GM18951 (cell line): ENCODE results near the gene DNAJC10.
"Not testable (repeated sequence)": the region's sequence is repeated elsewhere in the genome, so short reads cannot be mapped to it uniquely, and the experiment has no call there.

Source experiments
- POLR2A ChIP-seq: IDR thresholded peaks from 4 replicates; pipeline ENCODE4 v1.6.1; 2011; ENCODE audit warnings: mild to moderate bottlenecking; ENCODE audit not compliant: insufficient read length, insufficient read depth; ENCODE audit errors: extremely low read depth
- in situ Hi-C: fragments of 300-500 bp; cut with MboI; formaldehyde crosslinking; loops from one replicate; pipeline ENCODE4 v1.12.0; 2022; ENCODE audit warnings: low sequenced_read_pairs, mixed read lengths, inconsistent platforms; ENCODE audit not compliant: unreplicated experiment

DNAJC10 gene

GRCh38 chr2:182713601-182714000 is 2.5 kb upstream of the DNAJC10 start:
- no peak for TF ChIP-seq POLR2A
- in situ Hi-C loops, result no loop called here

DNA sequence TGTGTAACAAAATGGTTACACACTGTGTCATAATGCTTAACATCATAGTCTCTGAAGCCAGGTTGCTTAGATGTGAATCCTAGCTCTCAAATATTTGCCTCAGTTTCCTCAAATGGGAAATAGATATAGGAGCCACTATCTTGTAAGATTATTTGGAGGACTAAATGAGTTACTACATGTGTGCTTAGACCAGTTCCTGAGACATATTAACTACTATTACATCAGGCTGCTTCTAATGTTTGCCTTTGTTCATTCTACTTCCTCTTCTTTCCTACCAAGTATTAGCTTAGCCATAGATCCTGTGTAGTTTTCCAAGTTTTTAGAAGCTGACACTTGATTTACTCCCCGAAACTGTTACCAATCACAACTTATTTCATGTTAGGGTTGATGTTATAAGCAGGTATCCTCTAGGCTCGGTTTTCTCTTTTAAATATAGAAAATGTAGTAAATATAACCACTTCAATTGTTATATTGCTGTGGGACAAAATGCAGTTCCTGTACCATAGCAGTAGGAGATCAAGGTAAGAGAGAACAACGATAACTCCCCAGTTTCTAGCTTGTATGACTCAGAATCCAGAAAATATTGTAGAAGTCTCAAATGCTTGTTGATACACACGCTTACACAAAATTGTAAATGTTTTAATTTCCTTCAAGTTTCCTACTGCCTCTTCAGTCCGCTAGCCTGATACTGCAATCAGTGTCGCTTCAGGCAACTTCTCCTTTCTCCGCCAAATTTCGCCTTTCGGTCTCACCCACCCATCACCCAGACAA is 751 bp upstream of the DNAJC10 start:
- in situ Hi-C loops, result no loop called here
- TF ChIP-seq POLR2A, result no peak

GRCh38 chr2:182716650-182716979 is 558 bp downstream of the DNAJC10 start:
- in situ Hi-C loops, result no loop called here

DNA sequence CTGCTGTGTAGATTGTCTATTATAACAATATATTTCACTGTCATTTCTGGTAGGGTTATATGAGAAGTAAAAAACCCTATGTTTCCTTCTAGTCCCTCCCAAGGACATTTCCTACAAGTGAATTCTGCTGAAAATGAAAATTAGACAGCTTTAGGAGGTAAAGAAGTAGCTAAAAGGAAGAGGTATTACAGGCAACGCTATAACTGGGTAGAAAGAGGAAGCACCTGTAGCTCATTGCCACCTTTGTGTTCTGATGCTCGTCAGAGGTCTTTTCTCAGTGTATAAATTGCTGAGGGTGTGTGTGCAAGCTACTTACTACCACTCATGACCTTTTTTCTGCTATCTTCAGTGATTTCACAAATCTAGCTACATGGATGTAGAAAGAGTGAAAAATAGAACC is 1.4 kb downstream of the DNAJC10 start:
- TF ChIP-seq POLR2A, result no peak
- in situ Hi-C loops, result no loop called here

More at GRCh38 chr2:182716650-182716979, 558 bp downstream of the DNAJC10 start:
- no peak for TF ChIP-seq POLR2A

DNA sequence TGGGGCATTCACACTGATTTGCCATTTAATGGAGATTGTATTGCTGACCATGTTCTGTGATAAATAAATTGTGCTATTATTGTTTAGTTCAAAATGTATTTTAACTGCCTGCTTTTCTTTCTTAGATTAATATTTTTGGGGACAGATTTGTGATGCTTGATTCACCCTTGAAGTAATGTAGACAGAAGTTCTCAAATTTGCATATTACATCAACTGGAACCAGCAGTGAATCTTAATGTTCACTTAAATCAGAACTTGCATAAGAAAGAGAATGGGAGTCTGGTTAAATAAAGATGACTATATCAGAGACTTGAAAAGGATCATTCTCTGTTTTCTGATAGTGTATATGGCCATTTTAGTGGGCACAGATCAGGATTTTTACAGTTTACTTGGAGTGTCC is 1.8 kb downstream of the DNAJC10 start:
- in situ Hi-C loops, result no loop called here
- TF ChIP-seq POLR2A, result no peak

GRCh38 chr2:182718459-182718858 is 2.4 kb downstream of the DNAJC10 start:
- no peak for TF ChIP-seq POLR2A
- in situ Hi-C loops, result no loop called here

DNA sequence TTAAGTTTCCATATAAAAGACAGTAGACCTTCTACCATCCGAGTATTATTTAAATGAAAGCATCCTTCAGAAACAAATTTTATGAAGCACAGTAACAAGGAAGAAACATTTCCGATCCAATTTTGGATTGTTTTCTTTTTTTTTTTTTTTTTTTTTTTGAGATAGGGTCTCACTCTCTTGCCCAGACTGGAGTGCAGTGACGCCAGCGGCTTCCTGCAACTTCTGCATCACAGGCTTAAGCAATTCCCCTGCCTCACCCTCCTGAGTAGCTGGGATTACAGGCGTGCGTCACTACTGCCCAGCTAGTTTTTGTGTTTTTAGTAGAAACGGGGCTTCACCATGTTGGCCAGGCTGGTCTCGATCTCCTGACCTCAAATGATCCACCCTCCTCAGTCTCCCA is 3.1 kb downstream of the DNAJC10 start:
- in situ Hi-C loops, result not testable (repeated sequence)

DNA sequence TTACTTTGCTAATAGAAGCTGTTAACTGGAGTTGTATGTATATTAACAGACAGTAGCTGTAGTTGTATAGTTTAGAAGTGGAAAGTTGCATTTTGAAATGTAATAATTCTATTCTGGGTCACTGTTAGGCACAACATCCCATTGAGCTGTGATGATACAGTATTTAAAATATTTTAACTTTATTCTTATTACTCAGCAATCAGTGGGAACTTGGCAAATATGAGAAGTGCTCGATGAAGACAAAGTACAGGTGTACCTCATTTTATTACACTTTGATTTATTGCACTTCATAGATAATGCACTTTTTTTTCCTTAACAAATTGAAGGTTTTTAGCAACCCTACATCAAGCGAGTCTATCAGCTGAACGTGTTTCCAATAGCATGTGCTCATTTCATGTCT is 8.6 kb downstream of the DNAJC10 start:
- in situ Hi-C loops, result no loop called here
- no peak for TF ChIP-seq POLR2A

- no peak for TF ChIP-seq POLR2A
- in situ Hi-C loops, result no loop called here
Measured at GRCh38 chr2:182726473-182726872, 10.4 kb downstream of the DNAJC10 start.

DNA sequence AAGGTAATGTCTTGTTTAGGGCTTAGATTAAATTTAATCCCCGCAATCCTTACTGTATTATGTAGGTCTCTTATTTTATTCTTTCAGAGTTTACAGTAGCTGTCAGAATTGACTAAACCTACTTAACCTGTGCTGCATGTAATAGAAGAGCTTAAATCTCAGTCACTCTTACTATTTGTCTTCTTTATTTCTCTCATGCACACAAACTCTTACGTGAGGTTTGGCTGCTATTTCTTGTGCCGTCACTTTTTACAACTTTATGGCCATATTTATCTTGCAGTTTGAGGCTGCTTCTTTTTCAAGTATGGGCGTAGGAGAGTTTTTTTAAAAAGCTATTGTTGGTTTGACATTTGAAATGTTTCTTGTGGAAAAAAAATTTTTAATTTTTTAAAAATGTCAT is 12.0 kb downstream of the DNAJC10 start:
- in situ Hi-C loops, result no loop called here
- no peak for TF ChIP-seq POLR2A

- in situ Hi-C loops, result no loop called here
- TF ChIP-seq POLR2A, result no peak
Measured at GRCh38 chr2:182729710-182730339, 13.8 kb downstream of the DNAJC10 start.

GRCh38 chr2:182730486-182730885 is 14.4 kb downstream of the DNAJC10 start:
- no peak for TF ChIP-seq POLR2A
- in situ Hi-C loops, result no loop called here

DNA sequence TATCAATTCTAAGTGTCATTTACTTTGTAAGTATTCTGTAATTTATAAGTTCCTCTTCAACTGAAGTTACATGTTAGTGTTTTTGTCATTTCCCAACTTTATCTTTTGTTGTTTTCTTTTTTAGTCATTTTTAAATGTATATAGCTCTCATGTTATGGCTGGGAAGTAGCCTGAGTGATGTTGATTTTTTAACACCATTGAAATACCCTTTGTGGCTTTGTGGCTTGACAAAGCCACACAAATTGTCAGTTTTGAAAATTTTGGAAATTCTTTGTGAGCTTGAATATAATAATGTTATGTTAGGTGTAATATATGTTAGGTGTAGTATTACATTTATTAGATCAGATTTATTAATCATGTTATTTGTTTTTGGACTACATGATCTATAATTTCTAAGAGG is 16.7 kb downstream of the DNAJC10 start:
- TF ChIP-seq POLR2A, result no peak
- in situ Hi-C loops, result no loop called here

DNA sequence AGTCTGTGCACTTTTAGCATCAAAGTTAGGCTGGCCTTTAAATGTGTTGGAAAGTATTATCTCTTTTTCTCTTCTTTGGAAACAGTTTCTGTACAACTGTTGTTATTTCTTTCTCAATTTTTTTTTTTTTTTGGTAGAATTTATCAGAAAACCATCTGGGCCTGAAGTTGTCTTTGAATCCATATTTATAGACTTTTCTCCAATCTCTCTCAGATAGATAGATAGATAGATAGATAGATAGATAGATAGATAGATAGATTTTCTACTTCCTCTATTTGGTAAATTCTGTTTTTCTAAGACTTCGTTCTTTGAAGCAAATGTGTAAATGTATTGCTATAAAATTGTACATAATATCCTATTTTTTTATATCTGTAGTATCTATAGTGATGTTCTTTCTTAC is 17.5 kb downstream of the DNAJC10 start:
- no peak for TF ChIP-seq POLR2A
- in situ Hi-C loops, result no loop called here

GRCh38 chr2:182736856-182737255 is 20.8 kb downstream of the DNAJC10 start:
- in situ Hi-C loops, result not testable (repeated sequence)
